PC-3 (cell line): Measurements from ENCODE around the gene BICDL2. TPM values are rescaled to one million over a fixed set of nuclear protein-coding genes. Genes with fewer than 3 reads are reported as not detected.

Experiments
- ATAC-seq: fragments of 200-7000 bp; cut with Tn5 transposase; 2 replicates; pipeline ENCODE4 v1.9.1; 2020; ENCODE audit warnings: mild to moderate bottlenecking, moderate library complexity
- BruUV-seq: library from RNA; stranded (reverse); fragments of 400-500 nt; replicated peaks from 2 replicates; lab custom pipeline; 2021; lab: Mats Ljungman, UMichigan
- CTCF ChIA-PET: fragments of 300-600 bp; sonication (Branson Sonifier 250); formaldehyde crosslinking; loops from one replicate; lab custom pipeline; 2022; ENCODE audit warnings: antibody characterized with exemption; lab: Charles Lee
- POLR2A ChIA-PET: fragments of 300-600 bp; sonication (Branson Sonifier 250); formaldehyde crosslinking; loops from one replicate; lab custom pipeline; 2022; ENCODE audit warnings: antibody characterized with exemption; ENCODE audit not compliant: unreplicated experiment; lab: Charles Lee
- DNase-seq: peaks from one replicate; pipeline ENCODE4 v3.0.0-alpha.2; 2015
- H2AFZ ChIP-seq: fragments of 300-600 bp; sonication (generic); 2 replicates; pipeline ENCODE4 v1.6.0; 2016; ENCODE audit warnings: antibody characterized with exemption, low read length
- H3F3A ChIP-seq: fragments of 300-600 bp; sonication (generic); one replicate; pipeline ENCODE4 v1.6.0; 2017; ENCODE audit warnings: antibody characterized with exemption, low read length, control low read depth, mild to moderate bottlenecking; ENCODE audit not compliant: unreplicated experiment
- H3K27ac ChIP-seq: fragments of 300-600 bp; sonication (generic); 2 replicates; pipeline ENCODE4 v1.5.1; 2016; ENCODE audit warnings: mild to moderate bottlenecking, low read length
- H3K27me3 ChIP-seq: fragments of 300-600 bp; sonication (generic); 2 replicates; pipeline ENCODE4 v1.6.1; 2016; ENCODE audit warnings: low read length, mixed read lengths
- H3K36me3 ChIP-seq: fragments of 300-600 bp; sonication (generic); 2 replicates; pipeline ENCODE4 v1.6.1; 2016; ENCODE audit warnings: low read depth, mixed run types, low read length, mixed read lengths
- H3K4me1 ChIP-seq: fragments of 300-600 bp; sonication (generic); 2 replicates; pipeline ENCODE4 v1.5.1; 2016; ENCODE audit warnings: low read length; ENCODE audit not compliant: insufficient read depth
- H3K4me2 ChIP-seq: fragments of 300-600 bp; sonication (generic); 2 replicates; pipeline ENCODE4 v1.6.0; 2016; ENCODE audit warnings: low read length
- H3K4me3 ChIP-seq: fragments of 300-600 bp; sonication (generic); 2 replicates; pipeline ENCODE4 v1.5.1; 2016; ENCODE audit warnings: mild to moderate bottlenecking, low read length, mixed read lengths
- H3K79me2 ChIP-seq: fragments of 300-600 bp; sonication (generic); 2 replicates; pipeline ENCODE4 v1.6.1; 2017; ENCODE audit warnings: low read length, mixed read lengths
- H3K9ac ChIP-seq: fragments of 300-600 bp; sonication (generic); 2 replicates; pipeline ENCODE4 v1.6.0; 2016; ENCODE audit warnings: mild to moderate bottlenecking, low read length
- H3K9me2 ChIP-seq: fragments of 300-600 bp; sonication (generic); replicated peaks from 2 replicates; pipeline ENCODE4 v1.6.1; 2016; ENCODE audit warnings: mixed run types, low read length, mixed read lengths
- H3K9me3 ChIP-seq: fragments of 300-600 bp; sonication (generic); 2 replicates; pipeline ENCODE4 v1.6.1; 2016; ENCODE audit warnings: low read length, mixed read lengths
- H4K20me1 ChIP-seq: fragments of 300-600 bp; sonication (generic); 2 replicates; pipeline ENCODE4 v1.6.1; 2016; ENCODE audit warnings: low read length, mixed read lengths
- CTCF ChIP-seq: fragments of 300-600 bp; sonication (generic); conservative IDR thresholded peaks from 2 replicates; pipeline ENCODE4 v1.5.1; 2017; ENCODE audit warnings: antibody characterized with exemption, low read depth, mild to moderate bottlenecking, low read length
- EZH2 ChIP-seq: fragments of 300-600 bp; sonication (generic); IDR thresholded peaks from one replicate; pipeline ENCODE4 v1.6.1; 2017; ENCODE audit warnings: antibody characterized with exemption, mild to moderate bottlenecking, low read length; ENCODE audit not compliant: unreplicated experiment
- EZH2phosphoT487 ChIP-seq: fragments of 300-600 bp; sonication (generic); IDR thresholded peaks from 2 replicates; pipeline ENCODE4 v1.6.1; 2018; ENCODE audit warnings: mild to moderate bottlenecking, antibody characterized with exemption, low read length, borderline replicate concordance
- intact Hi-C: fragments of 100-400 bp; cut with micrococcal nuclease; formaldehyde crosslinking; loops from 2 replicates; pipeline ENCODE4 v1.9.0; 2023
- total RNA-seq: library from RNA; depleted of rRNA; stranded (reverse); fragments of >200 nt; gene quantifications from 2 replicates; pipeline ENCODE4 v1.2.3, GENCODE V29; 2014

BICDL2 gene
- total RNA-seq, 1 experiment from 2014 or later, result 16.3 TPM

GRCh38 chr16:2990891-2991290 is 45.9 kb downstream of the BICDL2 start:
- H3K4me2 ChIP-seq, result no peak overlapping the region
- POLR2A ChIA-PET, result no interaction called here

GRCh38 chr16:2988590-2989099 is 48.1 kb downstream of the BICDL2 start:
- intact Hi-C loops, result no loop called here
- H3K36me3 ChIP-seq, result no peaks in the 10 kb centered on the region
- no peak overlapping the region for H3K27ac ChIP-seq
- no peaks in the 10 kb centered on the region for H3F3A ChIP-seq
- H3K4me3 ChIP-seq, result no peak overlapping the region
- H4K20me1 ChIP-seq, result no peaks in the 10 kb centered on the region
- H3K79me2 ChIP-seq, result no peaks in the 10 kb centered on the region
- peaks cover 19% of the 10 kb centered on the region for H3K4me1 ChIP-seq
- ChIA-PET CTCF (no interaction called here), POLR2A (no interaction called here)
- H3K27me3 ChIP-seq, result no peaks in the 10 kb centered on the region
- no TSS peak for BruUV-seq
- ATAC-seq (no peak), DNase-seq (no peak)
- H2AFZ ChIP-seq, result no peak overlapping the region
- TF ChIP-seq EZH2phosphoT487 (no peak), EZH2 (no peak), CTCF (no peak)
- H3K9me3 ChIP-seq, result no peaks in the 10 kb centered on the region
- H3K4me2 ChIP-seq, result no peak overlapping the region
- H3K9ac ChIP-seq, result no peak overlapping the region
- H3K9me2 ChIP-seq, result no peaks in the 10 kb centered on the region

More at GRCh38 chr16:2990891-2991290, 45.9 kb downstream of the BICDL2 start:
- peak; percentile 28 for DNase-seq
- H3K36me3 ChIP-seq, result no peaks in the 10 kb centered on the region
- no peaks in the 10 kb centered on the region for H3K79me2 ChIP-seq
- H3K9me2 ChIP-seq, result no peaks in the 10 kb centered on the region
- BruUV-seq, result no TSS peak
- H3K27me3 ChIP-seq, result no peaks in the 10 kb centered on the region
- TF ChIP-seq EZH2phosphoT487 (no peak), EZH2 (no peak), CTCF (no peak)
- H3K4me3 ChIP-seq, result no peak overlapping the region
- peak overlapping the region; percentile 20; the same call in 1 of the 2 replicates for H3K27ac ChIP-seq
- H4K20me1 ChIP-seq, result no peaks in the 10 kb centered on the region
- peak; percentile 25; the same call in 1 of the 2 replicates for ATAC-seq
- H3K4me1 ChIP-seq, result peaks cover 19% of the 10 kb centered on the region
- no peak overlapping the region for H2AFZ ChIP-seq
- CTCF ChIA-PET, result no interaction called here
- intact Hi-C loops, result no loop called here
- H3F3A ChIP-seq, result no peaks in the 10 kb centered on the region
- H3K9me3 ChIP-seq, result no peaks in the 10 kb centered on the region
- no peak overlapping the region for H3K9ac ChIP-seq

GRCh38 chr16:2987833-2988232 is 48.9 kb downstream of the BICDL2 start:
- Histone ChIP-seq H4K20me1 (no peaks in the 10 kb centered on the region), H2AFZ (no peak overlapping the region), H3F3A (no peaks in the 10 kb centered on the region), H3K9me2 (no peaks in the 10 kb centered on the region), H3K9me3 (no peaks in the 10 kb centered on the region), H3K79me2 (no peaks in the 10 kb centered on the region), H3K36me3 (no peaks in the 10 kb centered on the region), H3K27ac (no peak overlapping the region), H3K9ac (no peak overlapping the region), H3K4me2 (no peak overlapping the region), H3K4me1 (peaks cover 13% of the 10 kb centered on the region), H3K27me3 (no peaks in the 10 kb centered on the region), H3K4me3 (no peak overlapping the region)
- POLR2A ChIA-PET, result no interaction called here
- BruUV-seq, result no TSS peak
- intact Hi-C loops, result no loop called here
- no peak for DNase-seq
- no peak for TF ChIP-seq CTCF
- no peak for TF ChIP-seq EZH2
- no peak for TF ChIP-seq EZH2phosphoT487
- CTCF ChIA-PET, result no interaction called here
- no peak for ATAC-seq
